Large intestine (tissue), 3 donors: ENCODE results near the gene PDHA1. TPM values are rescaled to one million over a fixed set of nuclear protein-coding genes. Genes with fewer than 3 reads are reported as not detected.

ENCODE experiments used
- DNase-seq, 2 donors: peaks; one replicate each; pipeline versions ENCODE4 v3.0.0 to v3.0.0-alpha.2; 2013
- H3K27ac ChIP-seq: one replicate; pipeline ENCODE4 v1.5.1; 2013; ENCODE audit warnings: low read length
- H3K27me3 ChIP-seq: 2 replicates; pipeline ENCODE4 v1.6.1; 2013; ENCODE audit warnings: low read length; ENCODE audit not compliant: control insufficient read depth, insufficient read depth
- H3K36me3 ChIP-seq: 2 replicates; pipeline ENCODE4 v1.6.1; 2013; ENCODE audit warnings: low read length; ENCODE audit not compliant: control insufficient read depth, insufficient read depth
- H3K4me1 ChIP-seq: one replicate; pipeline ENCODE4 v1.6.1; 2013; ENCODE audit warnings: low read length; ENCODE audit not compliant: control insufficient read depth, insufficient read depth
- H3K4me3 ChIP-seq: one replicate; pipeline ENCODE4 v1.5.1; 2013; ENCODE audit warnings: low read length
- H3K9me3 ChIP-seq: one replicate; pipeline ENCODE4 v1.6.1; 2013; ENCODE audit warnings: mild to moderate bottlenecking, low read depth, low read length, moderate library complexity; ENCODE audit not compliant: control insufficient read depth
- WGBS: methylation state at CpG from one replicate; pipeline ENCODE4 v1.1.5; 2013; ENCODE audit warnings: low lambda C conversion rate; ENCODE audit not compliant: insufficient coverage; 5-methylcytosine and 5-hydroxymethylcytosine counted together
- polyA plus RNA-seq: library from polyadenylated mRNA; unstranded; fragments of 120-200 nt; gene quantifications from one replicate; pipeline ENCODE4 v1.2.1, GENCODE V29; 2013

PDHA1 gene
- polyA plus RNA-seq, 1 donor = 166 TPM

- no peak for DNase-seq
- H3K4me1 ChIP-seq = no peaks in the 10 kb centered on the region
- WGBS = no CpG with 5 or more reads among the region's 4 CpGs
- no peak overlapping the region for H3K27ac ChIP-seq
- H3K4me3 ChIP-seq = no peak overlapping the region
- H3K27me3 ChIP-seq = no peaks in the 10 kb centered on the region
- no peaks in the 10 kb centered on the region for H3K9me3 ChIP-seq
- H3K36me3 ChIP-seq = no peaks in the 10 kb centered on the region
Observed at GRCh38 chrX:19389227-19389845, 45.6 kb downstream of the PDHA1 start.

DNA sequence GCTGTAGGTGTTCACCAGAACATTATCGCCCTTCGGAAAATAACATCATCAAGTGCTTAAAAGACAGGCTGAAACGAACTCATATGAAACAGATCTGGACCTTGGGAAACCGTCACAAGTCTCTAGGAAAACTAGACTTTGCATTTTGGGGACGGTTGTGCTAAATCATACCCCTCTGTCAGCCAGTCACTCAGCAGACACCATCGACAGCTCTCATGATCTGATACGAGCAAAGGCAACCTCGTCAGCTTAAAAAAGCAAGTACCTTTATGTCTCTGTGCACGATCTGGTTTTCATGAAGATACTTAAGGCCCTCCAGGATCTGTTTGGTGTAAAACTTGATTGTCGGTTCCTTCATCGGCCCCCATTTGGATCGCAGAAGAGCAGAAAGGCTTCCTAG is 48.4 kb downstream of the PDHA1 start:
- Histone ChIP-seq H3K4me1 (no peaks in the 10 kb centered on the region), H3K9me3 (no peaks in the 10 kb centered on the region), H3K27me3 (no peaks in the 10 kb centered on the region), H3K27ac (no peak overlapping the region), H3K4me3 (no peak overlapping the region), H3K36me3 (no peaks in the 10 kb centered on the region)
- no peak for DNase-seq
- no CpG with 5 or more reads among the region's 12 CpGs for WGBS

- Histone ChIP-seq H3K4me1 (no peaks in the 10 kb centered on the region), H3K27ac (no peak overlapping the region), H3K4me3 (no peak overlapping the region), H3K9me3 (no peaks in the 10 kb centered on the region), H3K27me3 (no peaks in the 10 kb centered on the region), H3K36me3 (no peaks in the 10 kb centered on the region)
- no CpG with 5 or more reads among the region's 4 CpGs for WGBS
- peak in 1 of 2 donors; percentile 25 for DNase-seq
Observed at GRCh38 chrX:19392703-19393102, 49.0 kb downstream of the PDHA1 start.

GRCh38 chrX:19403696-19404095 is 60.0 kb downstream of the PDHA1 start:
- no peaks in the 10 kb centered on the region for H3K27me3 ChIP-seq
- no peaks in the 10 kb centered on the region for H3K4me1 ChIP-seq
- H3K9me3 ChIP-seq = no peaks in the 10 kb centered on the region
- no peak for DNase-seq
- H3K36me3 ChIP-seq = no peaks in the 10 kb centered on the region
- no peak overlapping the region for H3K4me3 ChIP-seq
- H3K27ac ChIP-seq = no peak overlapping the region

GRCh38 chrX:19410259-19410658 is 66.5 kb downstream of the PDHA1 start:
- WGBS = no CpG with 5 or more reads among the region's 2 CpGs
- no peaks in the 10 kb centered on the region for H3K4me1 ChIP-seq
- H3K27ac ChIP-seq = no peak overlapping the region

More at GRCh38 chrX:19410259-19410658, 66.5 kb downstream of the PDHA1 start:
- H3K9me3 ChIP-seq = no peaks in the 10 kb centered on the region
- H3K4me3 ChIP-seq = no peak overlapping the region
- H3K27me3 ChIP-seq = no peaks in the 10 kb centered on the region
- no peaks in the 10 kb centered on the region for H3K36me3 ChIP-seq
- no peak for DNase-seq

Other genes with a start within 250 kb of the PDHA1 start
- 1.4 TPM for gene ADGRG2, start 221.5 kb upstream of the PDHA1 start, polyA plus RNA-seq
- 0.30 TPM for gene MAP3K15, start 171.6 kb downstream of the PDHA1 start, polyA plus RNA-seq